ENCODE results near the gene TMEM150A. TPM values are rescaled to one million over a fixed set of nuclear protein-coding genes. Genes with fewer than 3 reads are reported as not detected.

The TMEM150A gene
- total RNA-seq, 1 experiment from 2014 or later = 19.3 TPM

GRCh38 chr2:85589982-85590791, 12.3 kb downstream of the TMEM150A start:
- Histone ChIP-seq H3K4ac (ENCODE audit: low read depth, low read length) (no peak overlapping the region), H3K79me2 (ENCODE audit: insufficient read depth, low read length) (no peaks in the 10 kb centered on the region), H3K79me1 (ENCODE audit: insufficient read depth, low read depth, low read length, poor library complexity, severe bottlenecking) (no peaks in the 10 kb centered on the region), H3K4me1 (ENCODE audit: insufficient read depth, low read length) (no peaks in the 10 kb centered on the region; the same call in 1 of the 2 replicates), H2BK15ac (ENCODE audit: low read depth, low read length) (no peak overlapping the region), H2BK12ac (ENCODE audit: insufficient read length, low read depth, low read length) (no peak overlapping the region), H2AFZ (ENCODE audit: low read length) (no peak overlapping the region), H2BK20ac (ENCODE audit: low read depth, low read length, poor library complexity, severe bottlenecking) (no peak overlapping the region), H3K9ac (ENCODE audit: extremely low read depth, insufficient read length, low read length) (no peak overlapping the region), H4K8ac (replicated peaks; ENCODE audit: insufficient read length, low read depth, low read length) (no peak overlapping the region), H3K18ac (ENCODE audit: insufficient read length, low read depth, low read length) (no peak overlapping the region), H3K56ac (ENCODE audit: insufficient read length, low read depth, low read length) (no peak overlapping the region), H4K20me1 (ENCODE audit: control insufficient read depth, insufficient read depth, insufficient read length) (no peaks in the 10 kb centered on the region), H2AK5ac (ENCODE audit: insufficient read length, low read length) (no peak overlapping the region), H3K9me3 (ENCODE audit: control insufficient read depth, low read depth, low read length) (no peaks in the 10 kb centered on the region), H3K14ac (ENCODE audit: insufficient read depth, low read length) (no peak overlapping the region), H3K27me3 (ENCODE audit: insufficient read depth, low read length) (no peaks in the 10 kb centered on the region; the same call in 1 of the 2 replicates), H2BK5ac (ENCODE audit: insufficient read length, low read length) (no peak overlapping the region), H3K23me2 (ENCODE audit: insufficient read length, low read depth, low read length, poor library complexity, severe bottlenecking) (peaks cover 3% of the 10 kb centered on the region), H2BK120ac (ENCODE audit: low read depth, low read length, poor library complexity, severe bottlenecking) (no peak overlapping the region), H3K27ac (ENCODE audit: insufficient read length, low read depth, low read length) (no peak overlapping the region), H4K91ac (ENCODE audit: insufficient read length, low read depth, low read length) (no peak overlapping the region), H4K5ac (ENCODE audit: insufficient read length, low read depth, low read length) (no peak overlapping the region), H3T11ph (ENCODE audit: low read length) (no peak overlapping the region), H3K23ac (ENCODE audit: insufficient read length, low read depth, low read length) (no peak overlapping the region), H3K4me2 (ENCODE audit: insufficient read depth, insufficient read length, low read length) (no peak overlapping the region)
- H3K4me1 Mint-ChIP-seq = peaks cover 8 to 11% of the 10 kb centered on the region in 2 experiments
- DNase-seq = no peak
- no peaks in the 10 kb centered on the region for H3K36me3 Mint-ChIP-seq (ENCODE audit: insufficient read depth in 1 of 3, low read depth in 3 of 3)
- H3K27me3 Mint-ChIP-seq (ENCODE audit: low read depth) = peaks cover 28% of the 10 kb centered on the region
- H3K4me3 Mint-ChIP-seq = no peak overlapping the region; a peak in 2 of 5 replicates
- H3K9me3 Mint-ChIP-seq = no peaks in the 10 kb centered on the region; a peak in 1 of 5 replicates
- TF ChIP-seq, protein P1, sequence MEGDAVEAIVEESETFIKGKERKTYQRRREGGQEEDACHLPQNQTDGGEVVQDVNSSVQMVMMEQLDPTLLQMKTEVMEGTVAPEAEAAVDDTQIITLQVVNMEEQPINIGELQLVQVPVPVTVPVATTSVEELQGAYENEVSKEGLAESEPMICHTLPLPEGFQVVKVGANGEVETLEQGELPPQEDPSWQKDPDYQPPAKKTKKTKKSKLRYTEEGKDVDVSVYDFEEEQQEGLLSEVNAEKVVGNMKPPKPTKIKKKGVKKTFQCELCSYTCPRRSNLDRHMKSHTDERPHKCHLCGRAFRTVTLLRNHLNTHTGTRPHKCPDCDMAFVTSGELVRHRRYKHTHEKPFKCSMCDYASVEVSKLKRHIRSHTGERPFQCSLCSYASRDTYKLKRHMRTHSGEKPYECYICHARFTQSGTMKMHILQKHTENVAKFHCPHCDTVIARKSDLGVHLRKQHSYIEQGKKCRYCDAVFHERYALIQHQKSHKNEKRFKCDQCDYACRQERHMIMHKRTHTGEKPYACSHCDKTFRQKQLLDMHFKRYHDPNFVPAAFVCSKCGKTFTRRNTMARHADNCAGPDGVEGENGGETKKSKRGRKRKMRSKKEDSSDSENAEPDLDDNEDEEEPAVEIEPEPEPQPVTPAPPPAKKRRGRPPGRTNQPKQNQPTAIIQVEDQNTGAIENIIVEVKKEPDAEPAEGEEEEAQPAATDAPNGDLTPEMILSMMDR (conservative IDR thresholded peaks at IDR 0.05) = no peak
- WGBS (ENCODE audit: extremely low coverage, insufficient read length, low lambda C conversion rate) = no CpG with 5 or more reads among the region's 7 CpGs
- H3K27ac Mint-ChIP-seq = no peak overlapping the region

All from H9 (cell line).